Kidney (tissue), 14 donors: Measurements from ENCODE around the gene CHPF. TPM values are rescaled to one million over a fixed set of nuclear protein-coding genes. Genes with fewer than 3 reads are reported as not detected.

ENCODE experiments used
- DNase-seq, 5 donors: peaks; one replicate each; pipeline ENCODE4 v3.0.0-alpha.2; 2013 to 2020
- FAIRE-seq: peaks from 2 replicates; lab custom pipeline; 2012; peaks lifted over from hg19 to GRCh38; lab: Jason Lieb, UNC
- H3K27ac ChIP-seq, 2 donors: one replicate each; pipeline ENCODE4 v1.7.0; 2013; ENCODE audit warnings: low read depth in 2 of 2, low read length in 2 of 2, inconsistent platforms in 1 of 2
- H3K27me3 ChIP-seq: one replicate; pipeline ENCODE4 v1.7.1; 2013; ENCODE audit warnings: low read length, inconsistent platforms; ENCODE audit not compliant: control insufficient read depth, insufficient read depth
- H3K36me3 ChIP-seq, 3 donors: one replicate each; pipeline versions ENCODE4 v1.7.0 to v1.7.1; 2013; ENCODE audit warnings: low read length in 3 of 3, control low read depth in 1 of 3, inconsistent platforms in 1 of 3; ENCODE audit not compliant: insufficient read depth in 3 of 3, control insufficient read depth in 2 of 3
- H3K4me1 ChIP-seq, 3 donors: one replicate each; pipeline versions ENCODE4 v1.7.0 to v1.7.1; 2013; ENCODE audit warnings: low read length in 3 of 3, inconsistent platforms in 1 of 3, low read depth in 1 of 3; ENCODE audit not compliant: control insufficient read depth in 2 of 3, insufficient read depth in 2 of 3
- H3K4me3 ChIP-seq, 3 donors: one replicate each; pipeline versions ENCODE4 v1.7.0 to v1.8.1; 2013; ENCODE audit warnings: low read length in 3 of 3, control low read depth in 1 of 3, inconsistent platforms in 1 of 3
- H3K9ac ChIP-seq, 3 donors: one replicate each; pipeline versions ENCODE4 v1.7.0 to v1.7.1; 2013; ENCODE audit warnings: low read length in 3 of 3, control low read depth in 1 of 3, inconsistent platforms in 1 of 3
- H3K9me3 ChIP-seq, 3 donors: one replicate each; pipeline versions ENCODE4 v1.7.0 to v1.7.1; 2013; ENCODE audit warnings: low read length in 3 of 3, control low read depth in 1 of 3, inconsistent platforms in 1 of 3; ENCODE audit not compliant: control insufficient read depth in 2 of 3, insufficient read depth in 1 of 3
- CTCF ChIP-seq: IDR thresholded peaks from 3 replicates; pipeline ENCODE4 v1.5.1; 2012; ENCODE audit warnings: mild to moderate bottlenecking, moderate library complexity, borderline replicate concordance; ENCODE audit not compliant: insufficient read depth; ENCODE audit errors: extremely low read depth
- intact Hi-C: fragments of 100-400 bp; cut with DNase I; formaldehyde crosslinking; loops from one replicate; pipeline ENCODE4 v1.11.1; 2022
- microRNA-seq: library from miRNA; unstranded; fragments of <30 nt; microRNA quantifications from one replicate; pipeline ENCODE4 v1.2.0, GENCODE V29; 2020
- polyA plus RNA-seq: library from polyadenylated mRNA; stranded (reverse); fragments of 350-450 nt; fragmentation: Illumina TruSeq; extraction: RNeasy Lipid Tissue Mini Kit (QIAGEN cat#74804); gene quantifications from one replicate; pipeline ENCODE4 v1.2.3, GENCODE V29; 2014; ENCODE audit warnings: low read depth, low replicate concordance; ENCODE audit not compliant: insufficient read depth
- total RNA-seq: library from RNA; stranded (reverse); fragmentation: NEBNext Ultra II Directional; extraction: Animal tissue kit (Norgen Biotek cat#: 25700); gene quantifications from one replicate; pipeline ENCODE4 v1.2.1, GENCODE V29; 2021
- donor health status: control.
- donor health status: control.
- donor health status: control.
- donor health status: control.
- donor health status: control.
- donor health status: DM: yes; HTN: yes; CAD: no.
- donor health status: Normal renal cell carcinoma (clear cell type).

Gene CHPF
- total and polyA plus RNA-seq, 2 donors from 2014 or later, result 57.3 to 59.5 TPM

GRCh38 chr2:219490600-219491130 lies 52.9 kb downstream of the CHPF start:
- Histone ChIP-seq H3K4me1 (peaks cover 0 to 2% (median 0%) of the 10 kb centered on the region in 3 donors), H3K36me3 (no peaks in the 10 kb centered on the region), H3K4me3 (no peak overlapping the region), H3K9me3 (no peaks in the 10 kb centered on the region), H3K9ac (no peak overlapping the region), H3K27ac (no peak overlapping the region), H3K27me3 (peaks cover 2% of the 10 kb centered on the region)
- DNase-seq (no peak), FAIRE-seq (no peak)
- TF ChIP-seq CTCF, result no peak
- intact Hi-C loops, result no loop called here

GRCh38 chr2:219490186-219490585 lies 53.4 kb downstream of the CHPF start:
- no peak for DNase-seq
- Histone ChIP-seq H3K9me3 (no peaks in the 10 kb centered on the region), H3K4me3 (no peak overlapping the region), H3K4me1 (no peaks in the 10 kb centered on the region), H3K36me3 (no peaks in the 10 kb centered on the region), H3K9ac (no peak overlapping the region), H3K27ac (no peak overlapping the region), H3K27me3 (peaks cover 7% of the 10 kb centered on the region)
- FAIRE-seq, result no peak
- no peak for TF ChIP-seq CTCF
- intact Hi-C loops, result no loop called here

GRCh38 chr2:219489315-219489714 lies 54.3 kb downstream of the CHPF start:
- H3K36me3 ChIP-seq, result no peaks in the 10 kb centered on the region
- no peak overlapping the region for H3K27ac ChIP-seq
- no peak overlapping the region for H3K4me3 ChIP-seq
- no peak for DNase-seq
- no peak for FAIRE-seq
- H3K9ac ChIP-seq, result no peak overlapping the region
- H3K27me3 ChIP-seq, result peaks cover 7% of the 10 kb centered on the region
- no peaks in the 10 kb centered on the region for H3K9me3 ChIP-seq
- intact Hi-C loops, result no loop called here
- H3K4me1 ChIP-seq, result peaks cover 0 to 2% (median 0%) of the 10 kb centered on the region in 3 donors
- TF ChIP-seq CTCF, result no peak

Small RNAs within 50 kb of the gene (microRNA-seq; reads per million reads assigned to microRNA genes)
- gene MIR3132, result not detected

Other genes starting within 250 kb of the CHPF start
- not detected for gene PTPRN, start 234.4 kb downstream of the CHPF start, total RNA-seq
- not detected for gene PTPRN, start 234.4 kb downstream of the CHPF start, polyA plus RNA-seq
- gene RESP18, start 211.1 kb downstream of the CHPF start, total RNA-seq, result not detected
- not detected for gene RESP18, start 211.1 kb downstream of the CHPF start, polyA plus RNA-seq
- 53.3 TPM for gene DNPEP, start 155.9 kb downstream of the CHPF start, total RNA-seq
- gene DNPEP, start 155.9 kb downstream of the CHPF start, polyA plus RNA-seq, result 71.0 TPM
- gene DES, start 125.4 kb downstream of the CHPF start, total RNA-seq, result 74.2 TPM
- 30.0 TPM for gene DES, start 125.4 kb downstream of the CHPF start, polyA plus RNA-seq
- 26.6 TPM for gene SPEG, start 109.0 kb downstream of the CHPF start, total RNA-seq
- 13.1 TPM for gene SPEG, start 109.0 kb downstream of the CHPF start, polyA plus RNA-seq
- 33.9 TPM for gene GMPPA, start 44.9 kb downstream of the CHPF start, total RNA-seq
- gene GMPPA, start 44.9 kb downstream of the CHPF start, polyA plus RNA-seq, result 53.1 TPM
- not detected for gene ASIC4, start 29.3 kb downstream of the CHPF start, total RNA-seq
- not detected for gene ASIC4, start 29.3 kb downstream of the CHPF start, polyA plus RNA-seq
- gene TMEM198, start 219 bp upstream of the CHPF start, total RNA-seq, result 4.5 TPM
- 4.2 TPM for gene TMEM198, start 219 bp upstream of the CHPF start, polyA plus RNA-seq
- gene OBSL1, start 27.7 kb upstream of the CHPF start, total RNA-seq, result 123 TPM
- gene OBSL1, start 27.7 kb upstream of the CHPF start, polyA plus RNA-seq, result 89.5 TPM
- 1.2 TPM for gene INHA, start 28.5 kb upstream of the CHPF start, total RNA-seq
- 2.5 TPM for gene INHA, start 28.5 kb upstream of the CHPF start, polyA plus RNA-seq
- gene STK11IP, start 54.0 kb upstream of the CHPF start, total RNA-seq, result 33.7 TPM
- gene STK11IP, start 54.0 kb upstream of the CHPF start, polyA plus RNA-seq, result 12.5 TPM
- gene SLC4A3, start 83.8 kb upstream of the CHPF start, total RNA-seq, result 4.9 TPM
- gene SLC4A3, start 83.8 kb upstream of the CHPF start, polyA plus RNA-seq, result 5.2 TPM